H1 (cell line): ENCODE results near the gene ATG4D. TPM values are rescaled to one million over a fixed set of nuclear protein-coding genes. Genes with fewer than 3 reads are reported as not detected.

Experiments used
- BCL11A ChIP-seq, 2 experiments: IDR thresholded peaks; one replicate each; pipeline ENCODE4 v1.6.1; 2011; ENCODE audit warnings: low read depth in 2 of 2, low read length in 2 of 2, mild to moderate bottlenecking in 2 of 2
- EP300 ChIP-seq, 2 experiments: IDR thresholded peaks; 1 replicate in 1 of 2; 2 replicates in 1 of 2; pipeline ENCODE4 v1.6.1; 2011 to 2012; ENCODE audit warnings: low read depth in 2 of 2, low read length in 2 of 2, mild to moderate bottlenecking in 2 of 2, borderline replicate concordance in 1 of 2, inconsistent platforms in 1 of 2, moderate library complexity in 1 of 2
- HDAC2 ChIP-seq, 2 experiments: fragments of 300-600 bp in 1 of 2; sonication (generic) in 1 of 2; IDR thresholded peaks; 2 replicates each; pipeline ENCODE4 v1.6.1; 2011 to 2012; ENCODE audit warnings: low read depth in 2 of 2, low read length in 2 of 2, mild to moderate bottlenecking in 2 of 2, moderate library complexity in 2 of 2, borderline replicate concordance in 1 of 2, inconsistent platforms in 1 of 2
- KDM5A ChIP-seq: fragments of 200-600 bp; IDR thresholded peaks from 2 replicates; pipeline ENCODE4 v1.7.1; 2012; ENCODE audit warnings: mild to moderate bottlenecking, low read length, inconsistent platforms, mixed read lengths
- NANOG ChIP-seq: IDR thresholded peaks from 2 replicates; pipeline ENCODE4 v1.6.1; 2011; ENCODE audit warnings: low read length, low read depth, mild to moderate bottlenecking, inconsistent platforms; ENCODE audit not compliant: insufficient read depth, poor library complexity, severe bottlenecking
- RNF2 ChIP-seq: fragments of 200-900, 300-1000 bp; sonication (generic); IDR thresholded peaks from 2 replicates; pipeline ENCODE4 v1.7.1; 2016; ENCODE audit warnings: borderline replicate concordance, low read depth, mild to moderate bottlenecking, antibody characterized with exemption, low read length; ENCODE audit not compliant: poor library complexity, severe bottlenecking; ENCODE audit errors: missing control alignments
- TBP ChIP-seq: IDR thresholded peaks from 2 replicates; pipeline ENCODE4 v1.6.1; 2011; ENCODE audit warnings: low read depth, low read length, improper control_type of control experiment
- TCF12 ChIP-seq: IDR thresholded peaks from 2 replicates; pipeline ENCODE4 v1.6.1; 2011; ENCODE audit warnings: low read depth, mild to moderate bottlenecking, low read length
- YY1 ChIP-seq: IDR thresholded peaks from 2 replicates; pipeline ENCODE4 v1.6.1; 2011; ENCODE audit warnings: low read depth, mild to moderate bottlenecking, low read length
- polyA plus RNA-seq, 7 experiments: library from polyadenylated mRNA; depleted of rRNA in 3 of 7; stranded (reverse) in 5 of 7; unstranded in 2 of 7; fragments of >200 nt in 5 of 7; fragments of 200-250 nt in 2 of 7; gene quantifications; 1 replicate in 5 of 7; 2 replicates in 1 of 7; 4 replicates in 1 of 7; pipeline versions ENCODE4 v1.2.1 to v1.2.3, GENCODE V29; 2011 to 2013; ENCODE audit warnings: missing spikeins in 2 of 7, mixed read lengths in 2 of 7
- total RNA-seq: library from RNA; stranded (reverse); fragmentation: NEBNext Ultra II Directional; extraction: Animal tissue kit (Norgen Biotek cat#: 25700); gene quantifications from 2 replicates; pipeline ENCODE4 v1.2.1, GENCODE V29; 2021
- TF ChIP-seq, protein P1 (sequence below): fragments of 300-600 bp; sonication (generic); IDR thresholded peaks from 2 replicates; pipeline ENCODE4 v1.7.1; 2012; ENCODE audit warnings: low read length, moderate library complexity, mild to moderate bottlenecking, inconsistent platforms; ENCODE audit not compliant: insufficient replicate concordance

The ATG4D gene
- total and polyA plus RNA-seq, 2 of the 8 experiments (the other 6 are each of a cell fraction or from before 2014, with no cell fraction given) = 39.6 to 43.7 TPM

DNA sequence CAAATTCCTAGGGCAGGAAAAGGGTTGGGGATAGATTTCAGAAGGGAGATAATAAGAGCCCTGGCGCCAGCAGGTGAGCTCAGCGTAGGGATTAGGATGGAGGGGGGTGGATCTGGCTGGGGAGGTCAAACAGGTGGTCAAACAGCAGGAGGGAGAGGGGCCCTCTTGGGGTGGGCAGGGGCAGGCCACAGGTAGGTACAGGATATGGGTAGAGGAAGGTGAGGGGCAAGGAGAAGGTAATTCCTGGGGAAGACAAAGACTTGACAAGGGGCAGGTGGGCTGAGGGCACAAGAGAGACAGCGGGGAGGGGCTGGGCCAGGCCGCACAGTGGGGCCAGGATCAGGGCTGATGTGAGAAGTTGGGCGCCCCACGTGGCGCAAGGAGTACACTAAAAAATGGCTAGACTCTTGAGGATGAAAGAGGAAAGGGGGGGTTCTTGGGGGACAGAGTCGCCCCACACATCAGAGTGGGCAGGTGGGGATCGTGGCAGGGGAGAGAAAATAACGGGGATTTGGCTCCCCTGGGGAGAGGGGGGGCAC lies 21.4 kb downstream of the ATG4D start (continued):
- TF ChIP-seq HDAC2 (IDR thresholded peaks at IDR 0.05; ENCODE audit: borderline replicate concordance in 1 of 2, low read depth in 2 of 2, low read length in 2 of 2) (0 out of 4 replicates have a peak, but pooled peaks of 1 of the 2 experiments have one; percentile 77), BCL11A (IDR thresholded peaks at IDR 0.05; ENCODE audit: low read depth in 2 of 2, low read length in 2 of 2) (no peak), KDM5A (no peak), YY1 (no peak), RNF2 (no peak), TBP (no peak), TCF12 (no peak), NANOG (no peak), EP300 (IDR thresholded peaks at IDR 0.05; ENCODE audit: borderline replicate concordance in 1 of 2, low read depth in 2 of 2, low read length in 2 of 2) (no peak)
- TF ChIP-seq, protein P1, sequence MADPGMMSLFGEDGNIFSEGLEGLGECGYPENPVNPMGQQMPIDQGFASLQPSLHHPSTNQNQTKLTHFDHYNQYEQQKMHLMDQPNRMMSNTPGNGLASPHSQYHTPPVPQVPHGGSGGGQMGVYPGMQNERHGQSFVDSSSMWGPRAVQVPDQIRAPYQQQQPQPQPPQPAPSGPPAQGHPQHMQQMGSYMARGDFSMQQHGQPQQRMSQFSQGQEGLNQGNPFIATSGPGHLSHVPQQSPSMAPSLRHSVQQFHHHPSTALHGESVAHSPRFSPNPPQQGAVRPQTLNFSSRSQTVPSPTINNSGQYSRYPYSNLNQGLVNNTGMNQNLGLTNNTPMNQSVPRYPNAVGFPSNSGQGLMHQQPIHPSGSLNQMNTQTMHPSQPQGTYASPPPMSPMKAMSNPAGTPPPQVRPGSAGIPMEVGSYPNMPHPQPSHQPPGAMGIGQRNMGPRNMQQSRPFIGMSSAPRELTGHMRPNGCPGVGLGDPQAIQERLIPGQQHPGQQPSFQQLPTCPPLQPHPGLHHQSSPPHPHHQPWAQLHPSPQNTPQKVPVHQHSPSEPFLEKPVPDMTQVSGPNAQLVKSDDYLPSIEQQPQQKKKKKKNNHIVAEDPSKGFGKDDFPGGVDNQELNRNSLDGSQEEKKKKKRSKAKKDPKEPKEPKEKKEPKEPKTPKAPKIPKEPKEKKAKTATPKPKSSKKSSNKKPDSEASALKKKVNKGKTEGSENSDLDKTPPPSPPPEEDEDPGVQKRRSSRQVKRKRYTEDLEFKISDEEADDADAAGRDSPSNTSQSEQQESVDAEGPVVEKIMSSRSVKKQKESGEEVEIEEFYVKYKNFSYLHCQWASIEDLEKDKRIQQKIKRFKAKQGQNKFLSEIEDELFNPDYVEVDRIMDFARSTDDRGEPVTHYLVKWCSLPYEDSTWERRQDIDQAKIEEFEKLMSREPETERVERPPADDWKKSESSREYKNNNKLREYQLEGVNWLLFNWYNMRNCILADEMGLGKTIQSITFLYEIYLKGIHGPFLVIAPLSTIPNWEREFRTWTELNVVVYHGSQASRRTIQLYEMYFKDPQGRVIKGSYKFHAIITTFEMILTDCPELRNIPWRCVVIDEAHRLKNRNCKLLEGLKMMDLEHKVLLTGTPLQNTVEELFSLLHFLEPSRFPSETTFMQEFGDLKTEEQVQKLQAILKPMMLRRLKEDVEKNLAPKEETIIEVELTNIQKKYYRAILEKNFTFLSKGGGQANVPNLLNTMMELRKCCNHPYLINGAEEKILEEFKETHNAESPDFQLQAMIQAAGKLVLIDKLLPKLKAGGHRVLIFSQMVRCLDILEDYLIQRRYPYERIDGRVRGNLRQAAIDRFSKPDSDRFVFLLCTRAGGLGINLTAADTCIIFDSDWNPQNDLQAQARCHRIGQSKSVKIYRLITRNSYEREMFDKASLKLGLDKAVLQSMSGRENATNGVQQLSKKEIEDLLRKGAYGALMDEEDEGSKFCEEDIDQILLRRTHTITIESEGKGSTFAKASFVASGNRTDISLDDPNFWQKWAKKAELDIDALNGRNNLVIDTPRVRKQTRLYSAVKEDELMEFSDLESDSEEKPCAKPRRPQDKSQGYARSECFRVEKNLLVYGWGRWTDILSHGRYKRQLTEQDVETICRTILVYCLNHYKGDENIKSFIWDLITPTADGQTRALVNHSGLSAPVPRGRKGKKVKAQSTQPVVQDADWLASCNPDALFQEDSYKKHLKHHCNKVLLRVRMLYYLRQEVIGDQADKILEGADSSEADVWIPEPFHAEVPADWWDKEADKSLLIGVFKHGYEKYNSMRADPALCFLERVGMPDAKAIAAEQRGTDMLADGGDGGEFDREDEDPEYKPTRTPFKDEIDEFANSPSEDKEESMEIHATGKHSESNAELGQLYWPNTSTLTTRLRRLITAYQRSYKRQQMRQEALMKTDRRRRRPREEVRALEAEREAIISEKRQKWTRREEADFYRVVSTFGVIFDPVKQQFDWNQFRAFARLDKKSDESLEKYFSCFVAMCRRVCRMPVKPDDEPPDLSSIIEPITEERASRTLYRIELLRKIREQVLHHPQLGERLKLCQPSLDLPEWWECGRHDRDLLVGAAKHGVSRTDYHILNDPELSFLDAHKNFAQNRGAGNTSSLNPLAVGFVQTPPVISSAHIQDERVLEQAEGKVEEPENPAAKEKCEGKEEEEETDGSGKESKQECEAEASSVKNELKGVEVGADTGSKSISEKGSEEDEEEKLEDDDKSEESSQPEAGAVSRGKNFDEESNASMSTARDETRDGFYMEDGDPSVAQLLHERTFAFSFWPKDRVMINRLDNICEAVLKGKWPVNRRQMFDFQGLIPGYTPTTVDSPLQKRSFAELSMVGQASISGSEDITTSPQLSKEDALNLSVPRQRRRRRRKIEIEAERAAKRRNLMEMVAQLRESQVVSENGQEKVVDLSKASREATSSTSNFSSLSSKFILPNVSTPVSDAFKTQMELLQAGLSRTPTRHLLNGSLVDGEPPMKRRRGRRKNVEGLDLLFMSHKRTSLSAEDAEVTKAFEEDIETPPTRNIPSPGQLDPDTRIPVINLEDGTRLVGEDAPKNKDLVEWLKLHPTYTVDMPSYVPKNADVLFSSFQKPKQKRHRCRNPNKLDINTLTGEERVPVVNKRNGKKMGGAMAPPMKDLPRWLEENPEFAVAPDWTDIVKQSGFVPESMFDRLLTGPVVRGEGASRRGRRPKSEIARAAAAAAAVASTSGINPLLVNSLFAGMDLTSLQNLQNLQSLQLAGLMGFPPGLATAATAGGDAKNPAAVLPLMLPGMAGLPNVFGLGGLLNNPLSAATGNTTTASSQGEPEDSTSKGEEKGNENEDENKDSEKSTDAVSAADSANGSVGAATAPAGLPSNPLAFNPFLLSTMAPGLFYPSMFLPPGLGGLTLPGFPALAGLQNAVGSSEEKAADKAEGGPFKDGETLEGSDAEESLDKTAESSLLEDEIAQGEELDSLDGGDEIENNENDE = no peak
